GM06990 (cell line): Measurements from ENCODE around the gene TMEM255A.
A peak's percentile ranks its signal among the peaks of the same experiment; 100 is the strongest.

Experiments
- DNase-seq: peaks from one replicate; pipeline ENCODE4 v3.0.0-alpha.2; 2011; ENCODE audit not compliant: insufficient read length; ENCODE audit errors: extremely low read depth
- H3K27me3 ChIP-seq: replicated peaks from 2 replicates; pipeline ENCODE4 v1.6.0; 2011; ENCODE audit warnings: low read length; ENCODE audit not compliant: control insufficient read depth, insufficient read depth
- H3K36me3 ChIP-seq: 2 replicates; pipeline ENCODE4 v1.5.1; 2011; ENCODE audit warnings: low read length; ENCODE audit not compliant: control insufficient read depth, insufficient read depth
- H3K4me3 ChIP-seq: replicated peaks from 2 replicates; pipeline ENCODE4 v1.5.1; 2011; ENCODE audit warnings: low read depth, mild to moderate bottlenecking, control low read depth, low read length
- CTCF ChIP-seq: IDR thresholded peaks from 2 replicates; pipeline ENCODE4 v1.5.1; 2011; ENCODE audit warnings: low read length, control low read depth, mild to moderate bottlenecking, inconsistent platforms; ENCODE audit not compliant: insufficient read depth, poor library complexity, severe bottlenecking

Gene TMEM255A

GRCh38 chrX:120235284-120235683 is 76.0 kb downstream of the TMEM255A start:
- DNase-seq = no peak
- TF ChIP-seq CTCF = no peak
- H3K36me3 ChIP-seq = no peaks in the 10 kb centered on the region
- H3K27me3 ChIP-seq = no peaks in the 10 kb centered on the region
- H3K4me3 ChIP-seq = no peak overlapping the region

GRCh38 chrX:120228187-120228908 is 82.9 kb downstream of the TMEM255A start:
- no peak for DNase-seq
- Histone ChIP-seq H3K4me3 (no peak overlapping the region), H3K36me3 (no peaks in the 10 kb centered on the region; the same call in 1 of the 2 replicates), H3K27me3 (no peaks in the 10 kb centered on the region)
- no peak for TF ChIP-seq CTCF

GRCh38 chrX:120224388-120224787 is 86.9 kb downstream of the TMEM255A start:
- no peak overlapping the region for H3K4me3 ChIP-seq
- H3K36me3 ChIP-seq = no peaks in the 10 kb centered on the region; the same call in 1 of the 2 replicates
- no peak for DNase-seq
- H3K27me3 ChIP-seq = no peaks in the 10 kb centered on the region
- no peak for TF ChIP-seq CTCF

- H3K27me3 ChIP-seq = no peaks in the 10 kb centered on the region
- no peak for DNase-seq
- no peak for TF ChIP-seq CTCF
- no peaks in the 10 kb centered on the region; the same call in 1 of the 2 replicates for H3K36me3 ChIP-seq
- no peak overlapping the region for H3K4me3 ChIP-seq
Measured at GRCh38 chrX:120223374-120223773, 87.9 kb downstream of the TMEM255A start.

GRCh38 chrX:120213438-120214265 is 97.6 kb downstream of the TMEM255A start:
- Histone ChIP-seq H3K36me3 (no peaks in the 10 kb centered on the region), H3K4me3 (no peak overlapping the region), H3K27me3 (no peaks in the 10 kb centered on the region)
- DNase-seq = peak; percentile 23
- TF ChIP-seq CTCF = peak; percentile 88
